GM19438 (cell line): ENCODE data around the gene METTL16.
"Not testable (repeated sequence)": the region's sequence is repeated elsewhere in the genome, so short reads cannot be mapped to it uniquely, and the experiment has no call there.

Experiments
- ATAC-seq: cut with Tn5 transposase; IDR thresholded peaks from one replicate; pipeline ENCODE4 v1.9.1; 2021; ENCODE audit warnings: low read depth; ENCODE audit not compliant: unreplicated experiment

Gene METTL16

GRCh38 chr17:2503627-2504026, 8.1 kb downstream of the METTL16 start:
- ATAC-seq = no peak

GRCh38 chr17:2502871-2503580, 8.7 kb downstream of the METTL16 start:
- ATAC-seq = no peak

GRCh38 chr17:2500446-2500845, 11.2 kb downstream of the METTL16 start:
- no peak for ATAC-seq

- not testable (repeated sequence) for ATAC-seq
Measured at GRCh38 chr17:2489286-2489685, 22.4 kb downstream of the METTL16 start.

- no peak for ATAC-seq
Measured at GRCh38 chr17:2487306-2487705, 24.4 kb downstream of the METTL16 start.

- not testable (repeated sequence) for ATAC-seq
Measured at GRCh38 chr17:2486709-2487108, 25.0 kb downstream of the METTL16 start.

- ATAC-seq = no peak
Measured at GRCh38 chr17:2485970-2486369, 25.7 kb downstream of the METTL16 start.

GRCh38 chr17:2485543-2485942, 26.1 kb downstream of the METTL16 start:
- ATAC-seq = no peak

GRCh38 chr17:2484876-2485275, 26.8 kb downstream of the METTL16 start:
- no peak for ATAC-seq

- no peak for ATAC-seq
Measured at GRCh38 chr17:2483084-2483483, 28.6 kb downstream of the METTL16 start.

GRCh38 chr17:2482218-2482617, 29.5 kb downstream of the METTL16 start:
- ATAC-seq = no peak

- ATAC-seq = no peak
Measured at GRCh38 chr17:2481760-2482159, 29.9 kb downstream of the METTL16 start.

GRCh38 chr17:2478458-2478857, 33.2 kb downstream of the METTL16 start:
- no peak for ATAC-seq

- ATAC-seq = no peak
Measured at GRCh38 chr17:2475056-2475455, 36.6 kb downstream of the METTL16 start.

GRCh38 chr17:2474371-2474770, 37.3 kb downstream of the METTL16 start:
- ATAC-seq = no peak

- no peak for ATAC-seq
Measured at GRCh38 chr17:2468270-2468669, 43.4 kb downstream of the METTL16 start.

GRCh38 chr17:2466931-2467330, 44.8 kb downstream of the METTL16 start:
- no peak for ATAC-seq

GRCh38 chr17:2462481-2462880, 49.2 kb downstream of the METTL16 start:
- no peak for ATAC-seq

GRCh38 chr17:2459917-2460271, 51.8 kb downstream of the METTL16 start:
- no peak for ATAC-seq

- no peak for ATAC-seq
Measured at GRCh38 chr17:2457913-2458312, 53.8 kb downstream of the METTL16 start.

GRCh38 chr17:2456475-2456874, 55.2 kb downstream of the METTL16 start:
- ATAC-seq = no peak

- no peak for ATAC-seq
Measured at GRCh38 chr17:2455956-2456355, 55.7 kb downstream of the METTL16 start.

- no peak for ATAC-seq
Measured at GRCh38 chr17:2453866-2454265, 57.8 kb downstream of the METTL16 start.
